NOMO-1 (cell line): ENCODE results near the gene BTF3.
A peak's percentile ranks its signal among the peaks of the same experiment; 100 is the strongest.
"Not testable (repeated sequence)": the region's sequence is repeated elsewhere in the genome, so short reads cannot be mapped to it uniquely, and the experiment has no call there.

Experiments
- DNase-seq, 2 experiments: peaks; one replicate each; lab custom pipeline; 2025; ENCODE audit not compliant: unreplicated experiment in 2 of 2; lab: John Stamatoyannopoulos, UW

The BTF3 gene

GRCh38 chr5:73498057-73498992 is at the start of gene BTF3:
Gene BTF3 (plus strand): TSS chr5:73498442. CDS start chr5:73498668, 226 bp downstream.
- peak; percentile 63 to 85 for DNase-seq

GRCh38 chr5:73448463-73449136 is 49.6 kb upstream of the BTF3 start, which contains the start of gene FOXD1:
Gene FOXD1 (minus strand): TSS chr5:73448777. CDS start chr5:73448362, 415 bp downstream.
- DNase-seq = peak in 1 of 2 experiments; percentile 17

GRCh38 chr5:73450137-73450536 is 48.1 kb upstream of the BTF3 start:
- DNase-seq = no peak

GRCh38 chr5:73450672-73451223 is 47.5 kb upstream of the BTF3 start:
- DNase-seq = no peak

- DNase-seq = peak; percentile 23 to 32
These were observed 46.8 kb upstream of the BTF3 start for GRCh38 chr5:73451224-73452130.

GRCh38 chr5:73452215-73452614 is 46.0 kb upstream of the BTF3 start:
- DNase-seq = no peak

- DNase-seq = no peak
These were observed 43.7 kb upstream of the BTF3 start for GRCh38 chr5:73454379-73455036.

GRCh38 chr5:73456462-73456861 is 41.8 kb upstream of the BTF3 start:
- DNase-seq = not testable (repeated sequence)

GRCh38 chr5:73459366-73459765 is 38.9 kb upstream of the BTF3 start:
- no peak for DNase-seq

GRCh38 chr5:73460133-73460532 is 38.1 kb upstream of the BTF3 start:
- DNase-seq = no peak

GRCh38 chr5:73464016-73464745 is 34.1 kb upstream of the BTF3 start:
- DNase-seq = no peak

- DNase-seq = not testable (repeated sequence)
These were observed 29.6 kb upstream of the BTF3 start for GRCh38 chr5:73468638-73469037.

GRCh38 chr5:73469878-73470277 is 28.4 kb upstream of the BTF3 start:
- DNase-seq = no peak

- no peak for DNase-seq
These were observed 26.6 kb upstream of the BTF3 start for GRCh38 chr5:73471654-73472053.

- no peak for DNase-seq
These were observed 26.1 kb upstream of the BTF3 start for GRCh38 chr5:73472116-73472515.

GRCh38 chr5:73480500-73480899 is 17.7 kb upstream of the BTF3 start:
- DNase-seq = no peak

GRCh38 chr5:73482383-73483136 is 15.7 kb upstream of the BTF3 start:
- no peak for DNase-seq

- DNase-seq = no peak
These were observed 14.6 kb upstream of the BTF3 start for GRCh38 chr5:73483676-73484075.

GRCh38 chr5:73484511-73484910 is 13.7 kb upstream of the BTF3 start:
- no peak for DNase-seq
